HCT116 (cell line): ENCODE data around the gene MARCHF6. TPM values are rescaled to one million over a fixed set of nuclear protein-coding genes. Genes with fewer than 3 reads are reported as not detected.
A peak's percentile ranks its signal among the peaks of the same experiment; 100 is the strongest.

ENCODE experiments used
- ATAC-seq: fragments of 200-7000 bp; cut with Tn5 transposase; 2 replicates; pipeline ENCODE4 v1.9.1; 2020; ENCODE audit warnings: mild to moderate bottlenecking, moderate library complexity
- BruUV-seq: library from RNA; stranded (reverse); fragments of 400-500 nt; replicated peaks from 2 replicates; lab custom pipeline; 2021; lab: Mats Ljungman, UMichigan
- CTCF ChIA-PET: fragments of 300-600 bp; sonication (Branson Sonifier 250); formaldehyde crosslinking; loops from one replicate; lab custom pipeline; 2021; ENCODE audit warnings: antibody characterized with exemption; lab: Charles Lee
- POLR2A ChIA-PET: fragments of 300-600, 350-600 bp; sonication (Branson Sonifier 250); formaldehyde crosslinking; loops from one replicate; lab custom pipeline; 2021; ENCODE audit warnings: antibody characterized with exemption; lab: Charles Lee
- RAD21 ChIA-PET, 2 experiments: fragments of 300-600 bp; sonication (Branson Sonifier 250); formaldehyde crosslinking; loops; one replicate each; lab custom pipeline; 2023; ENCODE audit warnings: low total read pairs in 2 of 2; ENCODE audit not compliant: uncharacterized antibody in 2 of 2, unreplicated experiment in 2 of 2, low non-redundant PET in 1 of 2; lab: Charles Lee
- DNase-seq: peaks from one replicate; pipeline ENCODE4 v3.0.0-alpha.2; 2010; ENCODE audit warnings: low read depth, low spot score
- H2AFZ ChIP-seq: fragments of 200-600 bp; shearing (Covaris generic), sonication (generic); 2 replicates; pipeline ENCODE4 v1.6.1; 2017; ENCODE audit warnings: low read depth, mixed run types, mixed read lengths, antibody characterized with exemption, low read length; ENCODE audit not compliant: poor library complexity, severe bottlenecking
- H3K27ac ChIP-seq: 2 replicates; pipeline ENCODE4 v1.5.1; 2012; ENCODE audit warnings: low read depth, low read length
- H3K27me3 ChIP-seq: fragments of 200-600 bp; sonication (generic); 2 replicates; pipeline ENCODE4 v1.6.1; 2016; ENCODE audit warnings: mixed run types, low read length, mixed read lengths; ENCODE audit not compliant: insufficient read depth
- H3K36me3 ChIP-seq, 2 experiments: fragments of 200-500 bp in 1 of 2; fragments of 200-600 bp in 1 of 2; sonication (Bioruptor generic) in 1 of 2; sonication (generic) in 1 of 2; 2 replicates each; pipeline versions ENCODE4 v1.5.1 to v1.6.1; 2014 to 2016; ENCODE audit warnings: low read length in 2 of 2, inconsistent platforms in 1 of 2, mixed read lengths in 1 of 2, mixed run types in 1 of 2; ENCODE audit not compliant: insufficient read depth in 2 of 2, control insufficient read depth in 1 of 2
- H3K4me1 ChIP-seq, 2 experiments: fragments of 200-600 bp in 1 of 2; sonication (generic) in 1 of 2; 2 replicates each; pipeline versions ENCODE4 v1.5.1 to v1.6.1; 2012 to 2017; ENCODE audit warnings: low read length in 2 of 2, inconsistent platforms in 1 of 2, mild to moderate bottlenecking in 1 of 2, mixed read lengths in 1 of 2, mixed run types in 1 of 2, moderate library complexity in 1 of 2; ENCODE audit not compliant: insufficient read depth in 2 of 2, control insufficient read depth in 1 of 2
- H3K4me2 ChIP-seq: fragments of 200-600 bp; sonication (generic); 2 replicates; pipeline ENCODE4 v1.6.1; 2017; ENCODE audit warnings: mixed run types, low read length, mixed read lengths
- H3K4me3 ChIP-seq, 2 experiments: fragments of 200-600 bp in 1 of 2; sonication (generic) in 1 of 2; replicated peaks in 1 of 2; 2 replicates each; pipeline ENCODE4 v1.5.1; 2011 to 2016; ENCODE audit warnings: low read length in 2 of 2, control low read depth in 1 of 2, low read depth in 1 of 2, mild to moderate bottlenecking in 1 of 2, mixed read lengths in 1 of 2, mixed run types in 1 of 2
- H3K79me2 ChIP-seq: fragments of 200-600 bp; sonication (generic); 2 replicates; pipeline ENCODE4 v1.6.1; 2017; ENCODE audit warnings: mild to moderate bottlenecking, mixed run types, low read length, moderate library complexity, mixed read lengths; ENCODE audit not compliant: insufficient read depth
- H3K9ac ChIP-seq: fragments of 200-600 bp; sonication (generic); 2 replicates; pipeline ENCODE4 v1.6.1; 2016; ENCODE audit warnings: low read length, mixed read lengths
- H3K9me2 ChIP-seq: fragments of 200-600 bp; sonication (generic), shearing (Covaris generic); 2 replicates; pipeline ENCODE4 v1.6.1; 2017; ENCODE audit warnings: mixed run types, mild to moderate bottlenecking, moderate library complexity; ENCODE audit not compliant: insufficient read depth
- H3K9me3 ChIP-seq, 2 experiments: fragments of 200-500 bp in 1 of 2; fragments of 200-600 bp in 1 of 2; sonication (Bioruptor generic) in 1 of 2; sonication (generic) in 1 of 2; 2 replicates each; pipeline ENCODE4 v1.6.1; 2014 to 2017; ENCODE audit warnings: low read length in 2 of 2, mixed read lengths in 2 of 2, inconsistent platforms in 1 of 2, low read depth in 1 of 2, mild to moderate bottlenecking in 1 of 2, mixed run types in 1 of 2, moderate library complexity in 1 of 2; ENCODE audit not compliant: control insufficient read depth in 1 of 2, insufficient read depth in 1 of 2
- H4K20me1 ChIP-seq: fragments of 200-600 bp; sonication (generic), shearing (Covaris generic); 2 replicates; pipeline ENCODE4 v1.6.1; 2017; ENCODE audit warnings: mixed run types, mild to moderate bottlenecking, moderate library complexity; ENCODE audit not compliant: insufficient read depth
- CBX3 ChIP-seq: IDR thresholded peaks from 2 replicates; pipeline ENCODE4 v1.6.1; 2012; ENCODE audit warnings: low read depth
- CEBPB ChIP-seq: IDR thresholded peaks from 2 replicates; pipeline ENCODE4 v1.6.1; 2012; ENCODE audit warnings: low read depth
- ELF1 ChIP-seq: IDR thresholded peaks from 2 replicates; pipeline ENCODE4 v1.6.1; 2012; ENCODE audit warnings: low read depth, borderline replicate concordance
- EZH2 ChIP-seq: fragments of 200-600 bp; sonication (generic); IDR thresholded peaks from 2 replicates; pipeline ENCODE4 v1.6.1; 2017; ENCODE audit warnings: antibody characterized with exemption, mixed run types
- EZH2phosphoT487 ChIP-seq: fragments of 200-600 bp; IDR thresholded peaks from 2 replicates; pipeline ENCODE4 v1.6.1; 2018; ENCODE audit warnings: antibody characterized with exemption, borderline replicate concordance
- FOSL1 ChIP-seq: IDR thresholded peaks from 2 replicates; pipeline ENCODE4 v1.6.1; 2012; ENCODE audit warnings: low read depth
- POLR2A ChIP-seq: IDR thresholded peaks from 2 replicates; pipeline ENCODE4 v1.7.0; 2011; ENCODE audit warnings: borderline replicate concordance; ENCODE audit not compliant: insufficient read depth, insufficient read length; ENCODE audit errors: extremely low read depth
- POLR2AphosphoS5 ChIP-seq: IDR thresholded peaks from 2 replicates; pipeline ENCODE4 v1.6.1; 2011; ENCODE audit warnings: mild to moderate bottlenecking, low read depth, low read length, moderate library complexity
- RAD21 ChIP-seq: IDR thresholded peaks from 2 replicates; pipeline ENCODE4 v1.6.1; 2012; ENCODE audit warnings: low read depth, mild to moderate bottlenecking
- SIN3A ChIP-seq: IDR thresholded peaks from 2 replicates; pipeline ENCODE4 v1.6.1; 2012; ENCODE audit warnings: low read depth
- SRF ChIP-seq: IDR thresholded peaks from 2 replicates; pipeline ENCODE4 v1.6.1; 2012; ENCODE audit warnings: low read depth
- YY1 ChIP-seq: IDR thresholded peaks from 2 replicates; pipeline ENCODE4 v1.6.1; 2011; ENCODE audit warnings: low read length, low read depth, moderate library complexity, mild to moderate bottlenecking; ENCODE audit not compliant: insufficient replicate concordance; ENCODE audit errors: extremely low read depth
- intact Hi-C: fragments of 100-400 bp; cut with micrococcal nuclease; formaldehyde crosslinking; loops from 2 replicates; pipeline ENCODE4 v1.10.0; 2022
- total RNA-seq: library from RNA; stranded (reverse); gene quantifications from one replicate; pipeline ENCODE4 v1.2.1, GENCODE V29; 2021; ENCODE audit not compliant: unreplicated experiment
- TF ChIP-seq, protein P1 (sequence below): IDR thresholded peaks from 2 replicates; pipeline ENCODE4 v1.6.1; 2012
- TF ChIP-seq, protein P2 (sequence below): IDR thresholded peaks from 2 replicates; pipeline ENCODE4 v1.6.1; 2012; ENCODE audit warnings: low read depth
- TF ChIP-seq, protein P3 (sequence below), 3 experiments: fragments of 200-600 bp in 1 of 3; sonication (generic) in 1 of 3; IDR thresholded peaks in 2 of 3; conservative IDR thresholded peaks in 1 of 3; 2 replicates each; pipeline ENCODE4 v1.5.1; 2012 to 2017; ENCODE audit warnings: low read depth in 2 of 3, low read length in 2 of 3, antibody characterized with exemption in 1 of 3, borderline replicate concordance in 1 of 3, control low read depth in 1 of 3, mild to moderate bottlenecking in 1 of 3, mixed read lengths in 1 of 3, mixed run types in 1 of 3, moderate library complexity in 1 of 3; ENCODE audit not compliant: insufficient read depth in 1 of 3

MARCHF6 gene
- total RNA-seq, 1 experiment from 2014 or later: 144 TPM

GRCh38 chr5:10367579-10367978 is 14.1 kb downstream of the MARCHF6 start:
- no TSS peak for BruUV-seq
- no peaks in the 10 kb centered on the region for H3K9me2 ChIP-seq
- ChIA-PET CTCF (interaction anchor here (1.1 to 1.2 kb wide), 2 partner anchors 9 to 11 kb away, joined by 3 read pairs; no protein-coding TSS in a partner anchor), POLR2A (interaction anchor here (1.5 kb wide), 1 partner anchor 14 kb away, joined by 9 read pairs; the partner anchor contains the start of gene MARCHF6), RAD21 (no interaction called here)
- peaks cover 35% of the 10 kb centered on the region for H4K20me1 ChIP-seq
- no peaks in the 10 kb centered on the region for H3K9me3 ChIP-seq
- no peak overlapping the region for H3K4me2 ChIP-seq
- no peaks in the 10 kb centered on the region for H3K27me3 ChIP-seq
- ATAC-seq (no peak), DNase-seq (no peak)
- no peak overlapping the region for H3K9ac ChIP-seq
- no peak for TF ChIP-seq EZH2
- TF ChIP-seq CBX3: no peak
- TF ChIP-seq, protein P1, sequence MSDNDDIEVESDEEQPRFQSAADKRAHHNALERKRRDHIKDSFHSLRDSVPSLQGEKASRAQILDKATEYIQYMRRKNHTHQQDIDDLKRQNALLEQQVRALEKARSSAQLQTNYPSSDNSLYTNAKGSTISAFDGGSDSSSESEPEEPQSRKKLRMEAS: no peak
- peaks cover 8 to 25% of the 10 kb centered on the region in 2 experiments for H3K4me1 ChIP-seq
- intact Hi-C loops: no loop called here
- H2AFZ ChIP-seq: no peak overlapping the region
- no peaks in the 10 kb centered on the region for H3K36me3 ChIP-seq
- H3K4me3 ChIP-seq: no peak overlapping the region
- no peak overlapping the region for H3K27ac ChIP-seq
- peaks cover 100% of the 10 kb centered on the region for H3K79me2 ChIP-seq

DNA sequence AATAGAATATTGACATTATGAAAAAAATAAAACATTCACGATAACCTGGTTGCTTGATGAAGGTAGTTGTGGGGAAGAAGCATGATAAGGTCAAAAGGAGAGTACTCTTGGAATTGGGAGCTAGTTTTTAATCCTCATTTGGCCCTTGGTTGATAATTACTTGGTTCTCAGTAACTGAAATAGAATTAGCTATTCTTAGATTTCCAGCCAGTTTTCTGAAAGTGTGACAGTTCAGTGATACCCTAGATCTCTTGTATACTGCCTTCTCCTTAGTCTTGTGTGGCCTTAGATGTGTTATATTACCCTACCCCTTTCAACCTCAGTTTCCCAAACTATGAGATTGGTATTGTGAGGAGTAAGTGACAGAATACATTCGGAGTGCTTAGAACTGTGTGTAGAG is 17.4 kb downstream of the MARCHF6 start:
- Histone ChIP-seq H4K20me1 (peaks cover 21% of the 10 kb centered on the region), H3K27me3 (no peaks in the 10 kb centered on the region), H3K4me3 (no peak overlapping the region), H3K9me2 (no peaks in the 10 kb centered on the region), H3K9ac (no peak overlapping the region), H3K27ac (no peak overlapping the region), H3K79me2 (peaks cover 94% of the 10 kb centered on the region), H3K36me3 (no peaks in the 10 kb centered on the region), H3K9me3 (no peaks in the 10 kb centered on the region), H3K4me2 (no peak overlapping the region), H3K4me1 (peaks cover 8 to 28% of the 10 kb centered on the region in 2 experiments), H2AFZ (no peak overlapping the region)
- ATAC-seq (no peak), DNase-seq (no peak)
- RAD21 ChIA-PET: no interaction called here
- CTCF ChIA-PET: interaction anchor here (1.0 kb wide), 1 partner anchor 12 kb away, joined by 4 read pairs; no protein-coding TSS in a partner anchor
- TSS peak; percentile 12 for BruUV-seq
- intact Hi-C loops: no loop called here
- POLR2A ChIA-PET: interaction anchor here (1.9 kb wide), 1 partner anchor 18 kb away, joined by 6 read pairs; the partner anchor contains the start of gene MARCHF6
- no peak for TF ChIP-seq ELF1
- no peak for TF ChIP-seq SIN3A
- TF ChIP-seq, protein P2, sequence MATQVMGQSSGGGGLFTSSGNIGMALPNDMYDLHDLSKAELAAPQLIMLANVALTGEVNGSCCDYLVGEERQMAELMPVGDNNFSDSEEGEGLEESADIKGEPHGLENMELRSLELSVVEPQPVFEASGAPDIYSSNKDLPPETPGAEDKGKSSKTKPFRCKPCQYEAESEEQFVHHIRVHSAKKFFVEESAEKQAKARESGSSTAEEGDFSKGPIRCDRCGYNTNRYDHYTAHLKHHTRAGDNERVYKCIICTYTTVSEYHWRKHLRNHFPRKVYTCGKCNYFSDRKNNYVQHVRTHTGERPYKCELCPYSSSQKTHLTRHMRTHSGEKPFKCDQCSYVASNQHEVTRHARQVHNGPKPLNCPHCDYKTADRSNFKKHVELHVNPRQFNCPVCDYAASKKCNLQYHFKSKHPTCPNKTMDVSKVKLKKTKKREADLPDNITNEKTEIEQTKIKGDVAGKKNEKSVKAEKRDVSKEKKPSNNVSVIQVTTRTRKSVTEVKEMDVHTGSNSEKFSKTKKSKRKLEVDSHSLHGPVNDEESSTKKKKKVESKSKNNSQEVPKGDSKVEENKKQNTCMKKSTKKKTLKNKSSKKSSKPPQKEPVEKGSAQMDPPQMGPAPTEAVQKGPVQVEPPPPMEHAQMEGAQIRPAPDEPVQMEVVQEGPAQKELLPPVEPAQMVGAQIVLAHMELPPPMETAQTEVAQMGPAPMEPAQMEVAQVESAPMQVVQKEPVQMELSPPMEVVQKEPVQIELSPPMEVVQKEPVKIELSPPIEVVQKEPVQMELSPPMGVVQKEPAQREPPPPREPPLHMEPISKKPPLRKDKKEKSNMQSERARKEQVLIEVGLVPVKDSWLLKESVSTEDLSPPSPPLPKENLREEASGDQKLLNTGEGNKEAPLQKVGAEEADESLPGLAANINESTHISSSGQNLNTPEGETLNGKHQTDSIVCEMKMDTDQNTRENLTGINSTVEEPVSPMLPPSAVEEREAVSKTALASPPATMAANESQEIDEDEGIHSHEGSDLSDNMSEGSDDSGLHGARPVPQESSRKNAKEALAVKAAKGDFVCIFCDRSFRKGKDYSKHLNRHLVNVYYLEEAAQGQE: no peak
- TF ChIP-seq, protein P3, sequence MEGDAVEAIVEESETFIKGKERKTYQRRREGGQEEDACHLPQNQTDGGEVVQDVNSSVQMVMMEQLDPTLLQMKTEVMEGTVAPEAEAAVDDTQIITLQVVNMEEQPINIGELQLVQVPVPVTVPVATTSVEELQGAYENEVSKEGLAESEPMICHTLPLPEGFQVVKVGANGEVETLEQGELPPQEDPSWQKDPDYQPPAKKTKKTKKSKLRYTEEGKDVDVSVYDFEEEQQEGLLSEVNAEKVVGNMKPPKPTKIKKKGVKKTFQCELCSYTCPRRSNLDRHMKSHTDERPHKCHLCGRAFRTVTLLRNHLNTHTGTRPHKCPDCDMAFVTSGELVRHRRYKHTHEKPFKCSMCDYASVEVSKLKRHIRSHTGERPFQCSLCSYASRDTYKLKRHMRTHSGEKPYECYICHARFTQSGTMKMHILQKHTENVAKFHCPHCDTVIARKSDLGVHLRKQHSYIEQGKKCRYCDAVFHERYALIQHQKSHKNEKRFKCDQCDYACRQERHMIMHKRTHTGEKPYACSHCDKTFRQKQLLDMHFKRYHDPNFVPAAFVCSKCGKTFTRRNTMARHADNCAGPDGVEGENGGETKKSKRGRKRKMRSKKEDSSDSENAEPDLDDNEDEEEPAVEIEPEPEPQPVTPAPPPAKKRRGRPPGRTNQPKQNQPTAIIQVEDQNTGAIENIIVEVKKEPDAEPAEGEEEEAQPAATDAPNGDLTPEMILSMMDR (IDR thresholded peaks at IDR 0.05 in 2 of 3, conservative IDR thresholded peaks at IDR 0.05 in 1 of 3; ENCODE audit: borderline replicate concordance in 1 of 3, insufficient read depth in 1 of 3, low read depth in 2 of 3, low read length in 2 of 3): no peak
- no peak for TF ChIP-seq FOSL1
- no peak for TF ChIP-seq RAD21
- no peak for TF ChIP-seq CEBPB
- TF ChIP-seq, protein P1: no peak
- no peak for TF ChIP-seq EZH2phosphoT487
- TF ChIP-seq EZH2: no peak
- no peak for TF ChIP-seq YY1
- TF ChIP-seq POLR2AphosphoS5: no peak
- TF ChIP-seq SRF: no peak
- TF ChIP-seq POLR2A: no peak
